SK-N-SH treated with all-trans-retinoic acid at 6 μM for 48 hours (cell line): ENCODE measurements around the gene CTNNA3.

Source experiments
- ATAC-seq: fragments of 200-7000 bp; cut with Tn5 transposase; 3 replicates; pipeline ENCODE4 v1.9.1; 2020; ENCODE audit warnings: mild to moderate bottlenecking, moderate library complexity
- ARNTL ChIP-seq: fragments of 450-650 bp; formaldehyde crosslinking; IDR thresholded peaks from 2 replicates; pipeline ENCODE4 v1.5.0; 2020; ENCODE audit warnings: low read depth, mild to moderate bottlenecking, moderate library complexity, borderline replicate concordance
- BACH2 ChIP-seq: fragments of 250-450 bp; sonication (Bioruptor Pico); IDR thresholded peaks from 2 replicates; pipeline ENCODE4 v1.9.0; 2021; ENCODE audit warnings: mild to moderate bottlenecking, borderline replicate concordance
- CSDC2 ChIP-seq: fragments of 250-450 bp; sonication (Bioruptor Pico); IDR thresholded peaks from 2 replicates; pipeline ENCODE4 v1.5.0; 2020; ENCODE audit warnings: mild to moderate bottlenecking, moderate library complexity
- ESRRG ChIP-seq: fragments of 250-450 bp; sonication (Bioruptor Pico); IDR thresholded peaks from 2 replicates; pipeline ENCODE4 v1.6.1; 2021; ENCODE audit warnings: mild to moderate bottlenecking
- GLIS3 ChIP-seq: fragments of 250-450 bp; sonication (Bioruptor Pico); IDR thresholded peaks from 2 replicates; pipeline ENCODE4 v1.5.0; 2020; ENCODE audit warnings: mild to moderate bottlenecking, moderate library complexity
- ISL1 ChIP-seq: fragments of 250-450 bp; sonication (Bioruptor Pico); IDR thresholded peaks from 2 replicates; pipeline ENCODE4 v2.1.2; 2022; ENCODE audit warnings: mild to moderate bottlenecking, moderate library complexity
- OSR1 ChIP-seq: fragments of 250-450 bp; sonication (Bioruptor Pico); IDR thresholded peaks from 2 replicates; pipeline ENCODE4 v1.8.0; 2022; ENCODE audit warnings: moderate library complexity, mild to moderate bottlenecking, inconsistent platforms
- PPARA ChIP-seq: fragments of 250-450 bp; sonication (Bioruptor Pico); IDR thresholded peaks from 2 replicates; pipeline ENCODE4 v1.5.0; 2020; ENCODE audit warnings: mild to moderate bottlenecking, borderline replicate concordance
- RARB ChIP-seq: fragments of 250-450 bp; sonication (Bioruptor Pico); IDR thresholded peaks from 2 replicates; pipeline ENCODE4 v1.8.0; 2021; ENCODE audit warnings: mild to moderate bottlenecking, moderate library complexity
- SNAI2 ChIP-seq: fragments of 250-450 bp; sonication (Bioruptor Pico); IDR thresholded peaks from 2 replicates; pipeline ENCODE4 v1.5.0; 2020; ENCODE audit warnings: mild to moderate bottlenecking, moderate library complexity
- TCF4 ChIP-seq: fragments of 250-450 bp; sonication (Bioruptor Pico); IDR thresholded peaks from 2 replicates; pipeline ENCODE4 v1.8.0; 2021; ENCODE audit warnings: mild to moderate bottlenecking, moderate library complexity, borderline replicate concordance
- TOX ChIP-seq: fragments of 250-450 bp; sonication (Bioruptor Pico); IDR thresholded peaks from 2 replicates; pipeline ENCODE4 v1.8.0; 2021; ENCODE audit warnings: mild to moderate bottlenecking, moderate library complexity, borderline replicate concordance
- ZC3H10 ChIP-seq: fragments of 250-450 bp; sonication (Bioruptor Pico); IDR thresholded peaks from 2 replicates; pipeline ENCODE4 v1.5.1; 2021; ENCODE audit warnings: mild to moderate bottlenecking, moderate library complexity
- ZFP3 ChIP-seq: fragments of 250-450 bp; sonication (Bioruptor Pico); IDR thresholded peaks from 2 replicates; pipeline ENCODE4 v1.5.0; 2020; ENCODE audit warnings: mild to moderate bottlenecking, moderate library complexity
- ZNF565 ChIP-seq: fragments of 450-650 bp; formaldehyde crosslinking; conservative IDR thresholded peaks from 2 replicates; pipeline ENCODE4 v1.5.0; 2020; ENCODE audit warnings: low read depth, mild to moderate bottlenecking, moderate library complexity
- ZNF70 ChIP-seq: fragments of 450-650 bp; formaldehyde crosslinking; IDR thresholded peaks from 2 replicates; pipeline ENCODE4 v1.5.0; 2020; ENCODE audit warnings: mild to moderate bottlenecking, moderate library complexity
- ZNF8 ChIP-seq: fragments of 450-650 bp; formaldehyde crosslinking; IDR thresholded peaks from 2 replicates; pipeline ENCODE4 v1.5.0; 2020; ENCODE audit warnings: mild to moderate bottlenecking, moderate library complexity
- TF ChIP-seq, protein P1 (sequence below): fragments of 250-450 bp; sonication (Bioruptor Pico); IDR thresholded peaks from 2 replicates; pipeline ENCODE4 v1.8.0; 2020; ENCODE audit warnings: mild to moderate bottlenecking, moderate library complexity, borderline replicate concordance
- TF ChIP-seq, protein P2 (sequence below): fragments of 250-450 bp; sonication (Bioruptor Pico); IDR thresholded peaks from 2 replicates; pipeline ENCODE4 v1.5.1; 2020; ENCODE audit warnings: low read depth, mild to moderate bottlenecking, moderate library complexity
- TF ChIP-seq, protein P3 (sequence below): fragments of 250-450 bp; sonication (Bioruptor Pico); IDR thresholded peaks from 2 replicates; pipeline ENCODE4 v1.5.0; 2020; ENCODE audit warnings: mild to moderate bottlenecking, moderate library complexity
- TF ChIP-seq, protein P4 (sequence below): fragments of 250-450 bp; sonication (Bioruptor Pico); IDR thresholded peaks from 2 replicates; pipeline ENCODE4 v1.8.0; 2021; ENCODE audit warnings: low read depth, mild to moderate bottlenecking, moderate library complexity, borderline replicate concordance

Gene CTNNA3

DNA sequence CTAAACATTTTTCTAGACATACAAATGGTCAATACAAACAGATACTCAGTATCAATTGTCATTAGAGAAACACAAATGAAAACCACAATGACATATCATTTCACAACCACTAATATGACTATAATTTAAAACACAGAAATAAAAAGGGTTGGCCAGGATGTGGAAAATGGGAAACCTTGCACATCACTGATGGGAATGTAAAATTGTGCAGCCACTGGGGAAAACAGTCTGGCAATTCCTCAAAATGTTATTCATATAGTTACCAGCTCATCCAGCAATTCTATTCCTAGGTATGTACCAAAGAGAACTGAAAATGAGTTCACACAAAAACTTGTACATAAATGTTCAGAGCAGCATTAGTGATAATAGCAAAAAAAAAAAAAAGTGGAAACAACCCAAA is 876.3 kb downstream of the CTNNA3 start:
- TF ChIP-seq ZFP3 (no peak), TOX (CRISPR knock-in tag) (no peak), ISL1 (no peak), TCF4 (CRISPR knock-in tag) (no peak), ARNTL (CRISPR knock-in tag) (no peak), ZNF8 (CRISPR knock-in tag) (no peak)
- TF ChIP-seq, protein P1, sequence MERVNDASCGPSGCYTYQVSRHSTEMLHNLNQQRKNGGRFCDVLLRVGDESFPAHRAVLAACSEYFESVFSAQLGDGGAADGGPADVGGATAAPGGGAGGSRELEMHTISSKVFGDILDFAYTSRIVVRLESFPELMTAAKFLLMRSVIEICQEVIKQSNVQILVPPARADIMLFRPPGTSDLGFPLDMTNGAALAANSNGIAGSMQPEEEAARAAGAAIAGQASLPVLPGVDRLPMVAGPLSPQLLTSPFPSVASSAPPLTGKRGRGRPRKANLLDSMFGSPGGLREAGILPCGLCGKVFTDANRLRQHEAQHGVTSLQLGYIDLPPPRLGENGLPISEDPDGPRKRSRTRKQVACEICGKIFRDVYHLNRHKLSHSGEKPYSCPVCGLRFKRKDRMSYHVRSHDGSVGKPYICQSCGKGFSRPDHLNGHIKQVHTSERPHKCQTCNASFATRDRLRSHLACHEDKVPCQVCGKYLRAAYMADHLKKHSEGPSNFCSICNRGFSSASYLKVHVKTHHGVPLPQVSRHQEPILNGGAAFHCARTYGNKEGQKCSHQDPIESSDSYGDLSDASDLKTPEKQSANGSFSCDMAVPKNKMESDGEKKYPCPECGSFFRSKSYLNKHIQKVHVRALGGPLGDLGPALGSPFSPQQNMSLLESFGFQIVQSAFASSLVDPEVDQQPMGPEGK (CRISPR knock-in tag), result no peak
- TF ChIP-seq, protein P2, sequence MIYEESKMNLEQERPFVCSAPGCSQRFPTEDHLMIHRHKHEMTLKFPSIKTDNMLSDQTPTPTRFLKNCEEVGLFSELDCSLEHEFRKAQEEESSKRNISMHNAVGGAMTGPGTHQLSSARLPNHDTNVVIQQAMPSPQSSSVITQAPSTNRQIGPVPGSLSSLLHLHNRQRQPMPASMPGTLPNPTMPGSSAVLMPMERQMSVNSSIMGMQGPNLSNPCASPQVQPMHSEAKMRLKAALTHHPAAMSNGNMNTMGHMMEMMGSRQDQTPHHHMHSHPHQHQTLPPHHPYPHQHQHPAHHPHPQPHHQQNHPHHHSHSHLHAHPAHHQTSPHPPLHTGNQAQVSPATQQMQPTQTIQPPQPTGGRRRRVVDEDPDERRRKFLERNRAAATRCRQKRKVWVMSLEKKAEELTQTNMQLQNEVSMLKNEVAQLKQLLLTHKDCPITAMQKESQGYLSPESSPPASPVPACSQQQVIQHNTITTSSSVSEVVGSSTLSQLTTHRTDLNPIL (CRISPR knock-in tag), result no peak
- TF ChIP-seq, protein P3, sequence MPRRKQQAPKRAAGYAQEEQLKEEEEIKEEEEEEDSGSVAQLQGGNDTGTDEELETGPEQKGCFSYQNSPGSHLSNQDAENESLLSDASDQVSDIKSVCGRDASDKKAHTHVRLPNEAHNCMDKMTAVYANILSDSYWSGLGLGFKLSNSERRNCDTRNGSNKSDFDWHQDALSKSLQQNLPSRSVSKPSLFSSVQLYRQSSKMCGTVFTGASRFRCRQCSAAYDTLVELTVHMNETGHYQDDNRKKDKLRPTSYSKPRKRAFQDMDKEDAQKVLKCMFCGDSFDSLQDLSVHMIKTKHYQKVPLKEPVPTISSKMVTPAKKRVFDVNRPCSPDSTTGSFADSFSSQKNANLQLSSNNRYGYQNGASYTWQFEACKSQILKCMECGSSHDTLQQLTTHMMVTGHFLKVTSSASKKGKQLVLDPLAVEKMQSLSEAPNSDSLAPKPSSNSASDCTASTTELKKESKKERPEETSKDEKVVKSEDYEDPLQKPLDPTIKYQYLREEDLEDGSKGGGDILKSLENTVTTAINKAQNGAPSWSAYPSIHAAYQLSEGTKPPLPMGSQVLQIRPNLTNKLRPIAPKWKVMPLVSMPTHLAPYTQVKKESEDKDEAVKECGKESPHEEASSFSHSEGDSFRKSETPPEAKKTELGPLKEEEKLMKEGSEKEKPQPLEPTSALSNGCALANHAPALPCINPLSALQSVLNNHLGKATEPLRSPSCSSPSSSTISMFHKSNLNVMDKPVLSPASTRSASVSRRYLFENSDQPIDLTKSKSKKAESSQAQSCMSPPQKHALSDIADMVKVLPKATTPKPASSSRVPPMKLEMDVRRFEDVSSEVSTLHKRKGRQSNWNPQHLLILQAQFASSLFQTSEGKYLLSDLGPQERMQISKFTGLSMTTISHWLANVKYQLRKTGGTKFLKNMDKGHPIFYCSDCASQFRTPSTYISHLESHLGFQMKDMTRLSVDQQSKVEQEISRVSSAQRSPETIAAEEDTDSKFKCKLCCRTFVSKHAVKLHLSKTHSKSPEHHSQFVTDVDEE, result no peak
- ATAC-seq, result no peak

DNA sequence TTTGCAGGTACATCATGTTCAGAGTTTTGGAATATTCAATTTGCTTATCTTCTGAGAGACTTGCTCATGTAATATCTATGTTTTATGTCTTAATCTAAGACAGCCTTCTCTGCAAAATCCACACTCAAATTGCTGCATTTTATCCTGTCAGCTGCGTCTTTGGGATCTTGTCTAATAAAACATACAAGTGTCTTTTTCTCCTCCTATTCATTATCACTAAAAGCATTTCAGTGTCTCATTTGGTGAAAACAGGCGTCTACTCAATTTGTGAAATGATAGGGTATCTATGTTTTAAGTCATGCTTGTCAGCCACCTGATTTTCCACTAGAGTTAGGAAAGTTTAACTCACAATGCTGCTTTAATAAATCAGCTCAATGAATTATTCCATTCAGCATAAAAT is 882.9 kb downstream of the CTNNA3 start:
- TF ChIP-seq ZNF70 (no peak), SNAI2 (no peak), CSDC2 (CRISPR knock-in tag) (no peak), ISL1 (no peak), GLIS3 (CRISPR knock-in tag) (no peak), ZNF565 (CRISPR knock-in tag) (no peak)
- TF ChIP-seq, protein P4, sequence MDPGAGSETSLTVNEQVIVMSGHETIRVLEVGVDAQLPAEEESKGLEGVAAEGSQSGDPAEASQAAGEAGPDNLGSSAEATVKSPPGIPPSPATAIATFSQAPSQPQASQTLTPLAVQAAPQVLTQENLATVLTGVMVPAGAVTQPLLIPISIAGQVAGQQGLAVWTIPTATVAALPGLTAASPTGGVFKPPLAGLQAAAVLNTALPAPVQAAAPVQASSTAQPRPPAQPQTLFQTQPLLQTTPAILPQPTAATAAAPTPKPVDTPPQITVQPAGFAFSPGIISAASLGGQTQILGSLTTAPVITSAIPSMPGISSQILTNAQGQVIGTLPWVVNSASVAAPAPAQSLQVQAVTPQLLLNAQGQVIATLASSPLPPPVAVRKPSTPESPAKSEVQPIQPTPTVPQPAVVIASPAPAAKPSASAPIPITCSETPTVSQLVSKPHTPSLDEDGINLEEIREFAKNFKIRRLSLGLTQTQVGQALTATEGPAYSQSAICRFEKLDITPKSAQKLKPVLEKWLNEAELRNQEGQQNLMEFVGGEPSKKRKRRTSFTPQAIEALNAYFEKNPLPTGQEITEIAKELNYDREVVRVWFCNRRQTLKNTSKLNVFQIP, result no peak
- TF ChIP-seq, protein P1 (CRISPR knock-in tag), result no peak
- TF ChIP-seq, all 23 proteins: peak for 0
- no peak for ATAC-seq

DNA sequence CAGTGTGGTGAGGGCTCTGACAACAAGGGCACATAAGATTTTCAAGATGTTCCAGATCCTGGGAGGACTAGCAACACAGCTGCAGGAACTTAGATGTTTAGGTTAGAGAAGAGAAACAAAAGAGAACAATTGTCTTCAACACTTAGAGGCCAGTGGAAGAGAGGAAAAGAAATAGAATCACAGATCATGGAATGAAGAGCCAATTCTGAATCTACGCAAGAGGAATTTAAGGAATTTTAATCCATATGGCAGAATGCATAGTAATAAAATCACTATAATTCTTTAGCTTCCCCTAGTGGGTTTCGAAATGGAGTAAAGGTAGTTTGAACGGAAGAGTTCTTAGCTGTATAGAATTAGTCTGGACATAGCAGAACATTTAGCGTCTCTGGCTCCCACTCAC is 884.8 kb downstream of the CTNNA3 start:
- TF ChIP-seq RARB (no peak), ESRRG (CRISPR knock-in tag) (no peak), ARNTL (CRISPR knock-in tag) (no peak), BACH2 (CRISPR knock-in tag) (no peak), ISL1 (no peak), OSR1 (CRISPR knock-in tag) (no peak), PPARA (CRISPR knock-in tag) (no peak), GLIS3 (CRISPR knock-in tag) (no peak), ZFP3 (no peak), ZC3H10 (CRISPR knock-in tag) (no peak)
- TF ChIP-seq, protein P1 (CRISPR knock-in tag), result no peak
- TF ChIP-seq, protein P4, result no peak
- ATAC-seq, result no peak
